Measurements from ENCODE around the gene SLC1A2. TPM values are rescaled to one million over a fixed set of nuclear protein-coding genes. Genes with fewer than 3 reads are reported as not detected.

Gene SLC1A2
- total RNA-seq, 1 donor from 2014 or later, result 9.1 TPM

- ATAC-seq (no peak), DNase-seq (ENCODE audit: low spot score) (no peak)
These were observed 170.6 kb downstream of the SLC1A2 start for GRCh38 chr11:35248558-35249323.

- no peak for ATAC-seq
- DNase-seq (ENCODE audit: low spot score), result no peak
These were observed 171.5 kb downstream of the SLC1A2 start for GRCh38 chr11:35247863-35248262.

DNA sequence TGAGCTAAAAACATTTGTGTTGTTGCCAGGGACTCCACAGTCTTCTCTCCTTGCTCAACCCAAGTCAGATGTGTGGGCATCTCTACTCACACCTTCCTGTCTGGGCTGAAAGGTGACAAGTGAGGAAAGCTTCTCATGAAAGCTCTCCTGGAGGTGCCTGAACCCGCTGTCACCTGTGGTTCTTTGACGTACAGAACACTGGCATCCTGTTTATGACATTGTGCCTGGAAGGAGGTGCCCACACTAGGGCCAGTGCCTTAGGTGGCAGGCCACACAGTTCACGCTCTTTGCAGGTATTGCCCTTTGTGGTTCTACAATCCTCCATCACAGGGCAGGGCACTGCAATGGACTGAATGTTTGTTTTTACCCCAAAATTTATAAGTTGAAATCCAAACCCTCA, 171.9 kb downstream of the SLC1A2 start:
- no peak for DNase-seq (ENCODE audit: low spot score)

GRCh38 chr11:35246745-35247144, 172.6 kb downstream of the SLC1A2 start:
- DNase-seq (ENCODE audit: low spot score), result no peak
- ATAC-seq, result no peak

More for the DNA sequence above, 171.9 kb downstream of the SLC1A2 start:
- no peak for ATAC-seq

DNA sequence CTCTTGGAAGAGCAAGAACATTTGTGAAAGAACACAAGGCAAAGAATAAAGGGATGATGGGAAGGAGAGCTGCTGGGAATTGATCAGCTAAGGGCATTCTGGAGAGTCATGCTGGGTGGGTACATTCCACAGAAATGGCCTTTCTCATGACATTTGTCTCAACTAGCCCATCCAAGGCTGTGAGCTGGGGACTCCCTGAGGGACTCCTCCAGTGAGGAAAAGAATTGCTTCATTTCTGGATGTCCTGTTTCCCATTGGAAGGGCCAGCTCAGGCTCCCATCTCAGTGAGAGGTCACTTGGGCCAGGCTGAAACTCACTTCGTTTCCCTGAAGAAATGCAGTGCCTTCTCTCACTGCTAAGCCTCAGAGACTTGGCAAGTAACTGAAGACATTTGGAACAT, 173.6 kb downstream of the SLC1A2 start:
- ATAC-seq (no peak), DNase-seq (ENCODE audit: low spot score) (no peak)

DNA sequence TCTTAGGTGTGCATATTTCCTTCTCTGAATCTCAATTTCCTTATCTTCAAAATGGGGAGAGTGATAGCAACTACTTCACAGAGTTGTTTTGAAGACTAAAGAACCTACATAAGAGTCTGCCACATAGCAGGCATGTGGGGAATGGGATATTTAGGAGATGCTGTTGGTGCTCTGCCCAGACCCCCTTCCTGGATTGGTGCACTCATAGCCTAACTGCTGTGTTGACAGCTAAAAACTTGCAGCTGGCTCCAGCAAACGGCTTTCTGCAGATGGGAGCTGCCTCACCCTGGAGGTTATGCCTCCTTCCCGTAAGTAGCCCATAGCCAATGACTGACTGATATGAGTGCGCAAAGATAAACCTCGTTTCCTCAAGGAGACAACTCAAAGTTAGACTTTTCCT, 174.3 kb downstream of the SLC1A2 start:
- ATAC-seq (no peak), DNase-seq (ENCODE audit: low spot score) (no peak)

GRCh38 chr11:35243774-35244173, 175.6 kb downstream of the SLC1A2 start:
- ATAC-seq, result no peak
- no peak for DNase-seq (ENCODE audit: low spot score)

- ATAC-seq (no peak), DNase-seq (ENCODE audit: low spot score) (no peak)
These were observed 176.7 kb downstream of the SLC1A2 start for GRCh38 chr11:35242412-35243242.

DNA sequence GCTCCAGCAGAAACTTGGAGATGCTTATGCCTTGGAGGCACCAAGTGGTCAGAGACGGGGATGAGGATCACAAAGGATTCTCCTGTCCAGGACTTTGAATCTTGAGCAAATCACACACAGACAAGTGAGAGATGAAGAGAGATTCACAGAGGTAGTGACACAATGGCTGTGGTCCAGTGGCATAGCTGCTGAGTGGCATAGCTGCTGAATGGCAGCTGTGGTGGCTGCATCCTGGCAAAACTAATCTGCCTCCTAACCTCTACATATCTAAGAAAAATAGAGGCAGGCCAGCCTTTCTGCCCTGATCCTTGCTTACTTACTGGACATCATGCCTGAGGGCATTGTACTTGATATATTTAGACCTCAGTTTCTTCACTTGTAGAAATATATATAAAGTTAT, 177.8 kb downstream of the SLC1A2 start:
- ATAC-seq (no peak), DNase-seq (ENCODE audit: low spot score) (no peak)

GRCh38 chr11:35241083-35241482, 178.3 kb downstream of the SLC1A2 start:
- ATAC-seq, result no peak
- DNase-seq (ENCODE audit: low spot score), result no peak

DNA sequence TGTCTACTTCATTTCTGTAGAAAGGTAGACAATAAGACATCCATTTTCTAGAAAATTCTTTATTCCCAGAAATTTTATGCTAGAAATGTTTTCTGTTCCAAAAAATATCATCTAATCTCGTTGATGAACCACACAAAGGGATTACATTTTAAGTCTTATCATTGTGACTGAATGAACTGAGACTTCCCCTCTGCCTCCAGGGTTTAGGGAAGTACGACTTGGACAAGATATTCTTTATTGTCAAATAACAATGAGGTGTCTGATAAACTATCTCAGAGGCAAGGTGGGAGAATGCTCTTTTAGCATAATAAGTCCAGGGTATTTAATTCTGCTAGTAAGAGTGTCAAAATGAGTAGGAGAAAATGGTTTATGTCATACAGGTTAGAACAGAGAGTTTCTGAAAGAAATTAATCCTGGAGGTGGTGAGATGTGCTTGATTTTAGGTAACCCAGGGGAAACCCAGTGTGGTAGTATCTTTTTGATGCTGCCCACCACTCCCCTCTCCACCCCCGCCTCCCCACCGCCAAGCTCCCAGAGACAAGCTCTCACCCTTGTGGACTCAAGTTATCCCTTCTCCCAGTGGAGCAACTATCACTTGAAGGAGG, 179.8 kb downstream of the SLC1A2 start:
- ATAC-seq (no peak), DNase-seq (ENCODE audit: low spot score) (no peak)

- peak; percentile 44 for ATAC-seq
- no peak for DNase-seq (ENCODE audit: low spot score)
These were observed 180.5 kb downstream of the SLC1A2 start for GRCh38 chr11:35238882-35239281.

DNA sequence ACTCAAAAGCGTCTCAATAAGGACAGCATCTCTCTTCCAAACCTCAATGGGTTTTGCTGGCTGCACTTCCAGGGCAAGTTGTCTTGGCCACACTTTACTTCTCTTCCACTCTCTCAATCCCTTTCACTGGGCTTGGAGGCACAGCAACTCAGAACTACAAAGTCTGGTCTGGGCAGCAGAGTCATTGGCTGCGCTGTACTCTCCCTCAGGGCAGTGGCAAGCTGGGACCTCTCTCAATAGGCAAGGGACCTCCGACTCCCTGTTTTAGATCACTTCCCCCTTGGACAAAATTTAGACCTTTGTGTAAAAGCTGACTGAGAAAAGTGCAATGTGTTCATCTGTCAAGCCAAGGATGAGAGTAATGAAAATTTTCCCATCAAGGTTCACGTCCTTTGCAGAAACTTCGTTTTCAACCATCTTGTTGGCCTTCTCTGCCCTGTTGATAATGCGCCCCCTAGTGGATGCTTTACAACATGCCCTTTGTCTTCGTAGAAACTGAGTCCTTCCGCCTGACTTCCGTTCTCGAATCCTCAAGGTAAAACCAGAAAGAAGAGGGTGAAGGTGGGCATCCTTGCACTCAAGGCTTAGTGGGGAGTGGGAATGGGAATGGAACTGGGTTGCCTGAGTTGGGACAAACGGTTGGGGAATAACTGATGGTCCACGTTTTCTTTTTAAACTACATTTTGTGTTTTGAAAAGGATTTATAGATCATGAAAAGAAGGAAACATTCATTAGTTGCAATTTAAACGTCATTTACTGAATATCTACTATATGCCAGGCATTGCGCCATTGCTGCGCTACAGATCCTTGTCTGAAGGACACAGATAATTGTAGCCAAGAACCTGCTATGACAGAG, 181.3 kb downstream of the SLC1A2 start:
- DNase-seq (ENCODE audit: low spot score) (no peak), ATAC-seq (peak; percentile 86)

GRCh38 chr11:35237351-35237750, 182.0 kb downstream of the SLC1A2 start:
- ATAC-seq (no peak), DNase-seq (ENCODE audit: low spot score) (no peak)

GRCh38 chr11:35236667-35237003, 182.7 kb downstream of the SLC1A2 start:
- no peak for ATAC-seq
- no peak for DNase-seq (ENCODE audit: low spot score)

- DNase-seq (ENCODE audit: low spot score) (no peak), ATAC-seq (peak; percentile 29)
These were observed 183.3 kb downstream of the SLC1A2 start for GRCh38 chr11:35235936-35236666.

DNA sequence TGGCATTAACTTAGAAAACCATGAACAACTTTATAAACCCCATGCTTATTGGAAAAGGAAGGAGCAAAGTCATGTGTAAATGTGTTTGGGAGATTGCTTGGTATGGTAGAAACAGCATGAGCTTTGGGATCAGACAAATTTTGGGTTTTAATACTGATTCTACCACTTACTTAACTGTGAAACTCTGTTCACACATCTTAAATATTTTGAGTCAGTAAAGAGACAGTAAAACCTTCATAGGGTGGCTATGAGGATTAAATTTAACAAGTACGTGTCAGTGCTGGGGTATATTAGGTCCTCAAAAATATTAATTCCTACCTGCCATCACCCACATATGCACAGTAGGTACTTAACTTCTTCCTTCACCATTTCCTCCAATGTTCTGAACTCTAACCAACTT, 183.9 kb downstream of the SLC1A2 start:
- DNase-seq (ENCODE audit: low spot score) (no peak), ATAC-seq (no peak)

GRCh38 chr11:35235157-35235468, 184.2 kb downstream of the SLC1A2 start:
- DNase-seq (ENCODE audit: low spot score), result no peak
- no peak for ATAC-seq

DNA sequence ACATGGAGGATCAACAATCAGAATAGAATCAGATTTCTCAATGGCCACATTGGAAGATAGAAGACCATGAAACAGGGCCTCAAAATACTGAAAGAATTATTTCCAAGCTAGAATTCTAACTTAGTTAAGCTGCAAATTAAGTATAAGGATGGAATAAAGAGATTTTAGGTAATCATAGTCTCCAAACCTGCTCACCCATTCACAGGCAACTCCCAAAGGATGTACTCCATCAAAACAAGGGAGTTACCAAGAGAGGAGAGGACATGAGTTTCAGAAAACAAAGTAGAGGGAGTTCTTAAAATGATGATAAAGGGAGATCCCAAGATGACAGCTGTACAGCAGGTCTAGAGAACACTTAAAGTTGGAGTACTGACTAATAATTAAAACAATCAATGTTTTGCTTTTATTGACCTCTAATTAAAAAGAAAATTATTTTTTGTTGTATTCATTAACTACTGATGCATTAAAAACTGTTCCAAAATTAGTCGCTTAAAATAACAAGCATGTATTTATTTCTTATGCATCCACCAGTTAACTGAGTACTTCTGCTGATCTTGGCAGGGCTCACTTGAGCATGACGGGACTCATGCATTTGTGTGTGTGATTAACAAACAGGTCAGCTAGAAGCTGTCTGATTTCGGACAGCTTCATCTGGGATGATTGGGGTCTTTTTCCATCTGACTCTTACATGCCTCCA, 184.8 kb downstream of the SLC1A2 start:
- DNase-seq (ENCODE audit: low spot score) (no peak), ATAC-seq (no peak)

DNA sequence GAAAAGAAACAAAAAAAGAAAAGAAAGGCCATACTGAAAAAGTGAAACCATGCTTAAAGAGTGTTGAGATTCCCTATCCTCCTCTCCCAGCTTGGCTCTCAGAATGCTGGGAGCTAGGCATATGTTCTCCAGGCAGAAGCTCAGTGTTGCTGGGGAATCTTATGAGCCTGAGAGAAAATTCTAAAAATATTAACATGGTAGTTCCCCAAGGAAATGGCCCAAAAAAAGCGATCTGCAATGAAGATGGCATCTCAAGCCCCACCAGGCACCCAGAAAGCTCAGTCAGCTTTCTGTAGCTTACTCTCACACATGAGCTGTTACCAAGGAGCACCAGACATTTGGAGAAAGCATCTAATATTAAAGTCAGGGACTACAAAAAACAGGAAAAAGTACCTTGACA, 185.8 kb downstream of the SLC1A2 start:
- no peak for DNase-seq (ENCODE audit: low spot score)
- ATAC-seq, result no peak

Measured in left lobe of liver (tissue), 2 donors.